Stomach (tissue), 9 donors: ENCODE data around the gene EFCAB3. TPM values are rescaled to one million over a fixed set of nuclear protein-coding genes. Genes with fewer than 3 reads are reported as not detected.
A peak's percentile ranks its signal among the peaks of the same experiment; 100 is the strongest.
"Not testable (repeated sequence)": the region's sequence is repeated elsewhere in the genome, so short reads cannot be mapped to it uniquely, and the experiment has no call there.

Experiments
- DNase-seq, 2 donors: peaks; one replicate each; pipeline versions ENCODE4 v3.0.0 to v3.0.0-alpha.2; 2013 to 2019
- H3K27ac ChIP-seq, 5 donors: fragments of 200-600 bp in 4 of 5; sonication (generic) in 4 of 5; one replicate each; pipeline ENCODE4 v1.5.1; 2013 to 2019; ENCODE audit warnings: mild to moderate bottlenecking in 1 of 5, moderate library complexity in 1 of 5
- H3K27me3 ChIP-seq, 3 donors: fragments of 200-600 bp; sonication (generic); one replicate each; pipeline ENCODE4 v1.5.1; 2017 to 2019; ENCODE audit warnings: mixed run types in 1 of 3
- H3K36me3 ChIP-seq, 4 donors: fragments of 200-600 bp; sonication (generic); 1 replicate in 3 of 4; 2 replicates in 1 of 4; pipeline ENCODE4 v1.5.1; 2016 to 2019
- H3K4me1 ChIP-seq, 4 donors: fragments of 200-600 bp; sonication (generic); one replicate each; pipeline ENCODE4 v1.5.1; 2016 to 2019
- H3K4me3 ChIP-seq, 4 donors: fragments of 200-600 bp; sonication (generic) in 3 of 4; one replicate each; pipeline ENCODE4 v1.5.1; 2016 to 2019; ENCODE audit warnings: mild to moderate bottlenecking in 1 of 4
- H3K9me3 ChIP-seq, 4 donors: fragments of 200-600 bp; sonication (generic); one replicate each; pipeline ENCODE4 v1.5.1; 2016 to 2019
- CTCF ChIP-seq, 7 experiments: fragments of 450-650 bp in 4 of 7; fragments of 200-600 bp in 3 of 7; sonication (generic) in 3 of 7; IDR thresholded peaks; one replicate each; pipeline ENCODE4 v1.5.1; 2016 to 2019; ENCODE audit warnings: antibody characterized with exemption in 7 of 7, control low read depth in 2 of 7, mild to moderate bottlenecking in 1 of 7
- EP300 ChIP-seq: sonication (generic); formaldehyde crosslinking; IDR thresholded peaks from one replicate; pipeline ENCODE4 v1.6.1; 2017; ENCODE audit warnings: antibody characterized with exemption
- POLR2A ChIP-seq, 4 donors: fragments of 450-650 bp; IDR thresholded peaks; one replicate each; pipeline ENCODE4 v1.6.1; 2016; ENCODE audit warnings: antibody characterized with exemption in 4 of 4, control low read depth in 2 of 4, mild to moderate bottlenecking in 1 of 4, moderate library complexity in 1 of 4
- POLR2AphosphoS5 ChIP-seq, 3 donors: sonication (generic); formaldehyde crosslinking; IDR thresholded peaks; one replicate each; pipeline ENCODE4 v1.6.1; 2016; ENCODE audit warnings: antibody characterized with exemption in 3 of 3
- WGBS, 5 donors: extraction: QIAGEN DNeasy Blood & Tissue Kit in 3 of 5; methylation state at CpG; one replicate each; pipeline versions ENCODE4 v1.1.5 to v1.1.7; 2013 to 2018; 5-methylcytosine and 5-hydroxymethylcytosine counted together
- intact Hi-C: fragments of 100-400 bp; cut with DNase I; formaldehyde crosslinking; loops from one replicate; pipeline ENCODE4 v1.15.1; 2023; ENCODE audit warnings: low total_unique reads
- polyA plus RNA-seq, 3 donors: library from polyadenylated mRNA; stranded (reverse); fragments of 200-250 nt; gene quantifications; one replicate each; pipeline ENCODE4 v1.2.3, GENCODE V29; 2013
- total RNA-seq, 5 donors: library from RNA; depleted of rRNA; stranded (reverse); fragments of >200 nt; gene quantifications; one replicate each; pipeline versions ENCODE4 v1.1.0 to v1.2.3, GENCODE V29; 2014 to 2016
- donor health status: healthy with polysubstance abuse.
- donor health status: Bipolar disorder and iron deficiency.
- donor health status: healthy.

The EFCAB3 gene
- total and polyA plus RNA-seq, 8 donors = not detected

- DNase-seq = no peak
- intact Hi-C loops = no loop called here
- Histone ChIP-seq H3K27me3 (peaks cover 0 to 12% (median 0%) of the 10 kb centered on the region in 3 donors), H3K4me3 (no peak overlapping the region), H3K9me3 (peaks cover 0 to 9% (median 0%) of the 10 kb centered on the region in 4 donors), H3K4me1 (no peaks in the 10 kb centered on the region), H3K36me3 (no peaks in the 10 kb centered on the region), H3K27ac (no peak overlapping the region)
- TF ChIP-seq EP300 (no peak), POLR2AphosphoS5 (IDR thresholded peaks at IDR 0.05) (no peak)
- whole genome bisulfite sequencing, 5 donors = 26 to 47% (median 38%) methylated on average over 2 of the region's 2 CpGs
These were observed 25.1 kb downstream of the EFCAB3 start for GRCh38 chr17:62405451-62405850.

GRCh38 chr17:62413090-62413489 is 32.7 kb downstream of the EFCAB3 start:
- DNase-seq, H3K4me1 ChIP-seq, H3K27ac ChIP-seq, H3K4me3 ChIP-seq, H3K9me3 ChIP-seq, H3K36me3 ChIP-seq, intact Hi-C loops: not testable (repeated sequence)
- H3K27me3 ChIP-seq = peaks cover 0 to 12% (median 0%) of the 10 kb centered on the region in 3 donors
- WGBS, 5 donors = 86 to 95% (median 93%) methylated on average over 1 of the region's 1 CpG

- TF ChIP-seq POLR2AphosphoS5 (IDR thresholded peaks at IDR 0.05) (peak; percentile 47 to 87 (median 71)), CTCF (IDR thresholded peaks at IDR 0.05) (peak in 3 of 7 experiments; percentile 28 to 38 (median 30))
- H3K4me1 ChIP-seq = peaks cover 4 to 32% (median 19%) of the 10 kb centered on the region in 4 donors
- peak; percentile 88 to 96 for DNase-seq
- H3K9me3 ChIP-seq, H3K27me3 ChIP-seq, intact Hi-C loops: not testable (repeated sequence)
- peaks cover 0 to 24% (median 16%) of the 10 kb centered on the region in 4 donors for H3K36me3 ChIP-seq
- peak within 1 kb of the TSS; percentile 61 to 85 (median 68) for H3K4me3 ChIP-seq
- peak within 1 kb of the TSS; percentile 53 to 86 (median 78) for H3K27ac ChIP-seq
- 0 to 2% (median 1%) methylated on average over 33 to 58 of the region's 58 CpGs for WGBS, 5 donors
These were observed 43.5 kb downstream of the EFCAB3 start, which contains the start of gene METTL2A for GRCh38 chr17:62423647-62424461. METTL2A (plus strand) TSS chr17:62423897; CDS start chr17:62423903, 6 bp downstream.

DNA sequence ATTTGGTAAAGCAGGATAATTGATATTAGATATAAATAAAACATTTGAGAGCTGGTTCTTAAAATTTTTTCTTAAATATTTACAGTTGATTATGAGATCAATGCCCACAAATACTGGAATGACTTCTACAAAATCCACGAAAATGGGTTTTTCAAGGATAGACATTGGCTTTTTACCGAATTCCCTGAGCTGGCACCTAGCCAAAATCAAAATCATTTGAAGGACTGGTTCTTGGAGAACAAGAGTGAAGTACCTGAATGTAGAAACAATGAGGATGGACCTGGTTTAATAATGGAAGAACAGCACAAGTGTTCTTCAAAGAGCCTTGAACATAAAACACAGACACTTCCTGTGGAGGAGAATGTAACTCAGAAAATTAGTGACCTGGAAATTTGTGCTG is 45.9 kb downstream of the EFCAB3 start:
- WGBS, 5 donors = 75 to 88% (median 78%) methylated on average over 1 to 2 of the region's 2 CpGs
- H3K9me3 ChIP-seq, H3K27ac ChIP-seq, H3K4me3 ChIP-seq, intact Hi-C loops, H3K27me3 ChIP-seq, DNase-seq: not testable (repeated sequence)
- Histone ChIP-seq H3K36me3 (peaks cover 0 to 47% (median 39%) of the 10 kb centered on the region in 4 donors), H3K4me1 (peaks cover 4 to 32% (median 19%) of the 10 kb centered on the region in 4 donors)

DNA sequence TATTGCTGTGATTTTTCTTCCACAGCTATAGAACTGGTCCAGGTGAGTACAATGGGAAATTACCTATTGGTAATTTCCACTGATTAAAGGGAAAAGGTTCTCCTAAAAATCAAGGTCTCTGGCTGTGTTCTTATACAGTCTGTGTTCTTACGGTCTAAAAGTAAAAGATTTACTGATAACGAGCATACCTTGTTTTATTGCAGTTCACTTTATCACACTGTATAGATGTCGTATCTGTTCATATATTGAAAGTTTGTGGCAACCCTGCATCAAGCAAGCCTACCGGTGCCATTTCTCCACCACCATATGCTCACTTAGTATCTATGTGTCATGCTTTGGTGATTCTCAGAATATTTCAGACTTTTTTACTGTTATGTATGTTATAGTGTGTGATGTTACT is 54.9 kb downstream of the EFCAB3 start:
- intact Hi-C loops, H3K27ac ChIP-seq, H3K27me3 ChIP-seq, H3K4me3 ChIP-seq, DNase-seq, H3K9me3 ChIP-seq, H3K4me1 ChIP-seq: not testable (repeated sequence)
- peaks cover 11 to 75% (median 63%) of the 10 kb centered on the region in 4 donors for H3K36me3 ChIP-seq
- WGBS, 5 donors = 91 to 96% (median 96%) methylated on average over 4 of the region's 4 CpGs

- H3K4me3 ChIP-seq, H3K4me1 ChIP-seq, intact Hi-C loops, H3K9me3 ChIP-seq, DNase-seq, H3K27ac ChIP-seq, H3K27me3 ChIP-seq: not testable (repeated sequence)
- peaks cover 36 to 83% (median 75%) of the 10 kb centered on the region in 4 donors for H3K36me3 ChIP-seq
- 92 to 98% (median 96%) methylated on average over 6 of the region's 6 CpGs for WGBS, 5 donors
These were observed 60.8 kb downstream of the EFCAB3 start for GRCh38 chr17:62441181-62441580.

- 88 to 97% (median 95%) methylated on average over 4 of the region's 4 CpGs for WGBS, 5 donors
- H3K4me3 ChIP-seq = no peak overlapping the region
- peaks cover 58 to 97% (median 92%) of the 10 kb centered on the region in 4 donors for H3K36me3 ChIP-seq
These were observed 63.7 kb downstream of the EFCAB3 start for GRCh38 chr17:62444063-62444462.

GRCh38 chr17:62445791-62446190 is 65.4 kb downstream of the EFCAB3 start:
- H3K9me3 ChIP-seq, DNase-seq, H3K4me1 ChIP-seq, H3K4me3 ChIP-seq, H3K27me3 ChIP-seq, H3K27ac ChIP-seq, intact Hi-C loops: not testable (repeated sequence)
- 79 to 90% (median 84%) methylated on average over 4 of the region's 4 CpGs for WGBS, 5 donors
- H3K36me3 ChIP-seq = peaks cover 55 to 90% (median 86%) of the 10 kb centered on the region in 4 donors

More at GRCh38 chr17:62444063-62444462, 63.7 kb downstream of the EFCAB3 start:
- Histone ChIP-seq H3K27me3 (no peaks in the 10 kb centered on the region), H3K9me3 (no peaks in the 10 kb centered on the region), H3K27ac (no peak overlapping the region), H3K4me1 (no peaks in the 10 kb centered on the region)
- intact Hi-C loops = no loop called here
- no peak for TF ChIP-seq CTCF (IDR thresholded peaks at IDR 0.05)
- TF ChIP-seq POLR2AphosphoS5 (IDR thresholded peaks at IDR 0.05) = no peak
- TF ChIP-seq EP300 = no peak
- TF ChIP-seq POLR2A (IDR thresholded peaks at IDR 0.05) = no peak
- DNase-seq = no peak

DNA sequence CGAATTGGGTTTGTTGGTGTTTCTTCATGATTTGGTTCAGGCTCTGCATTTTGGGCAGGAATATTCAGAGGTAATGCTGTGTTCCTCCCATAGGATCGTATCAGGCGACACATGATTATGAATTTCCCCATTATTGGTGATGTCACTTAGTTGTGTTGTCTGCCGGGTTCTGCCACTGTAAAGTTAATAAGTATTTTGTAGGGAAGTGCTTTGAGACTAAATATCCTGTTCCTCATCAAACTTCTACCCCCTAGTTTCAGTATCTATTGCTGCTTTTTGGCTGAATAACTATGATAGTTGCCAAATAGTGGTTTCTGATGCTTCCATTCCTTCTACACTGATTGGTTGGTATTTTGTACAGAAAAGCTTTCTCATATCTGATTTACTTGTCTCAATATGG is 71.8 kb downstream of the EFCAB3 start:
- intact Hi-C loops, H3K9me3 ChIP-seq, H3K27ac ChIP-seq, H3K4me1 ChIP-seq, H3K4me3 ChIP-seq, H3K27me3 ChIP-seq, DNase-seq: not testable (repeated sequence)
- WGBS, 5 donors = 88 to 96% (median 93%) methylated on average over 4 of the region's 4 CpGs
- peaks cover 15 to 26% (median 25%) of the 10 kb centered on the region in 4 donors for H3K36me3 ChIP-seq
